Measurements from ENCODE around the gene GRID1.

Gene GRID1

DNA sequence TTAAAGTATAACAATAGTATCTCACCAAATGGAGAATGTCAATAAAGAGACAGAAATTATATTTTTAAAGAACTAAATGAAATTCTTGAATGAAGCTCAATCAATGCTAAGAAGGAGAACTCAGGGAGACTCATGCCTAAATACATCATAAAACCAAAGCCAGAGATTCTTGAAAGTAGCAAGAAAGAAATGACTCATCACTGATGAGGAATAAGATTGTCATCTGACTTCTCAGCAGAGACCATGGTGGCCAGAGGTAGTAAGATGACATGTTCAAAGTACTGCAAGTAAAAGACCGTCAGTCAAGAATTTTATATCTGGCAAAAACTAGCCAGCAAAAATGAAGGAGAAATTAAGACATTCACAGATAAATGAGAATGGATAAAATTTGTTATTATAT lies 399.0 kb downstream of the GRID1 start:
- TF ChIP-seq, protein P1, sequence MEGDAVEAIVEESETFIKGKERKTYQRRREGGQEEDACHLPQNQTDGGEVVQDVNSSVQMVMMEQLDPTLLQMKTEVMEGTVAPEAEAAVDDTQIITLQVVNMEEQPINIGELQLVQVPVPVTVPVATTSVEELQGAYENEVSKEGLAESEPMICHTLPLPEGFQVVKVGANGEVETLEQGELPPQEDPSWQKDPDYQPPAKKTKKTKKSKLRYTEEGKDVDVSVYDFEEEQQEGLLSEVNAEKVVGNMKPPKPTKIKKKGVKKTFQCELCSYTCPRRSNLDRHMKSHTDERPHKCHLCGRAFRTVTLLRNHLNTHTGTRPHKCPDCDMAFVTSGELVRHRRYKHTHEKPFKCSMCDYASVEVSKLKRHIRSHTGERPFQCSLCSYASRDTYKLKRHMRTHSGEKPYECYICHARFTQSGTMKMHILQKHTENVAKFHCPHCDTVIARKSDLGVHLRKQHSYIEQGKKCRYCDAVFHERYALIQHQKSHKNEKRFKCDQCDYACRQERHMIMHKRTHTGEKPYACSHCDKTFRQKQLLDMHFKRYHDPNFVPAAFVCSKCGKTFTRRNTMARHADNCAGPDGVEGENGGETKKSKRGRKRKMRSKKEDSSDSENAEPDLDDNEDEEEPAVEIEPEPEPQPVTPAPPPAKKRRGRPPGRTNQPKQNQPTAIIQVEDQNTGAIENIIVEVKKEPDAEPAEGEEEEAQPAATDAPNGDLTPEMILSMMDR (IDR thresholded peaks at IDR 0.05; ENCODE audit: control insufficient read depth, extremely low read depth, insufficient read depth) = no peak
- no peak overlapping the region for H3K4me3 ChIP-seq (ENCODE audit: low read depth, low read length)
- DNase-seq (ENCODE audit: low read depth) = no peak

DNA sequence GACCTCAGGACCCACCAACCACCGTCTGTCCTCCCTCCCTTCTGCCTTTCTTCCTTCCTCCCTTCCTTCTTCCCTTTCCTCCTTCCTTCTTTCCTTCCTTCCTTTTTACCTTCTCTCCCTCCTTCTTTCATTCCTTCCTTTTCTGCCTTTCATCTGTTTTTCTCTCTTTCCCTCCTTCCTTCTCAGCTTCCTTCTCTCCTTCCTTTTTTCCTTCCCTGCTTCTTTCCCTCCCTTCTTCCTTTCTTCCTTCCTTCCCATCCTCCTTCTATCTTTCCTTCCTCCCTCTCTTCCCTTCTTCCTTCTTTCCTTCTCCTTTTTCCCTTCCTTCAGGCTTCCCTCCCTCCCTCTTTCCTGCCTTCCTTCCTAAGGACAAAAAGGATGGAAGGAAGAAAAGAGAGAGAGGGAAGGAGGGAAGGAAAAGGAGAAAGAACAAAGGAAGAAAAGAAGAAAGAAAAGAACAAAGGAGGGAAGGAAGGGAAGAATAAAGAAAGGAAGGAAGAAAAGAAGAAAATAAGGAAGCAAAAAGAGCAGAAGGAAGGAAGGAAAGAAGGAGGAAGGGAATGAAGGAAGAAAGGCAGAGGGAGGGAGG lies 405.0 kb downstream of the GRID1 start:
- no peak overlapping the region for H3K4me3 ChIP-seq (ENCODE audit: low read depth, low read length)
- TF ChIP-seq, protein P1 (IDR thresholded peaks at IDR 0.05; ENCODE audit: control insufficient read depth, extremely low read depth, insufficient read depth) = no peak
- DNase-seq (ENCODE audit: low read depth) = no peak

DNA sequence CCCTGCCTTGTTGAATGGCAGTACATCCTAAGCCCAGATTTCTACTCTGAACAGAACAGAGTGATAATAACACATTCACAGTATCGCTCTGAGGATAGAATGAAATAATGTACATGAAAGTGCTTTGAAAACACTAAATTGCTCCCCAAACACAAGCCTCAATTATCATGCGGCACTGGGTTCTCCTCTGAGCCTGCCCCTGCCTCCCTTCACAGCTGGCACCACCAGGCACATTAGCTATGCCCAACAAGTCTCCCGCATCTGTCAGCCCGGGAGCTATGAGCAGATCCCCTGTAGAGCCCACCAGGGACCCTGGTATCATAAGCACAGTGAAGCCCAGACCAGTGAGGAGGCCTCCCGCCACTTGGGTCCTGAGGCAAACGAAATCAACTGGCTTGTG lies 405.5 kb downstream of the GRID1 start:
- TF ChIP-seq, protein P1 (IDR thresholded peaks at IDR 0.05; ENCODE audit: control insufficient read depth, extremely low read depth, insufficient read depth) = no peak
- DNase-seq (ENCODE audit: low read depth) = no peak
- no peak overlapping the region for H3K4me3 ChIP-seq (ENCODE audit: low read depth, low read length)

DNA sequence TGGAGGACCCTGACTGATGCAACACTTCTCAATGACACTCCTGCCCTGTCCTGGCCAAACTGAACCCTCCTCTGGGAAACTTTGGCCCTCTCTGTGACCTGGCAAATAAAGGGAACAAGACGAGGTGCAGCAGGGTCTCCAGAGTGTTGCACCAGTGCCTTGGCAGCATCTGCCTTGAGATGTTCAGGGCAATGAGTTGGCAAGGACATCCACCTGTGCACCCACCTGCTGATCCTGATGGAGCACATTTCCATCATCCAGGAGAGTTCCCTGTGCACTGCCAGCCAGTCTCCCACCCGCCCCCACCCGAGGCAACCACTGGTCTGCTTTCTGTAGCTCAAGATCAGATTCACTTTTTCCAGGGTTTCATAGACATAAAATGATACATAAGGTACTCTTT lies 407.4 kb downstream of the GRID1 start:
- TF ChIP-seq, protein P1 (IDR thresholded peaks at IDR 0.05; ENCODE audit: control insufficient read depth, extremely low read depth, insufficient read depth) = no peak
- no peak overlapping the region for H3K4me3 ChIP-seq (ENCODE audit: low read depth, low read length)
- no peak for DNase-seq (ENCODE audit: low read depth)

DNA sequence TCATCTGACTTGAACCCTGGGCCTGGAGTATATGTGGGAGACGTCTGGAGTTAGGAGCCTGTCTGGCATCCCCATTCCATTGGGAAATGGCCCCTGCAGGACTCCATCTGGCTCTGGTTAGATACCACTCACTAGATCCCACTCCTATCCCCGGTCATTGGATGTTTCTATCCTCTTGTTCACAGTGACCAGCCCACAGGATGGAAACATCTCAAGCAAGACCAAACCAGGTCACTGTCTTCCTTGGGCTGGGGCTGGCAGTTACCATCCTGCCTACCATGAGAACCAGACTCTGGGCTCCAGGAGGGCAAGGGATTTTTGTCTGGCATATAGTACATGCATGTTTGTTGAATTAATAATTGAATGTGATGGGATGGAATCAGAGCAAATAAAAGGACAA lies 415.7 kb downstream of the GRID1 start:
- TF ChIP-seq, protein P1 (IDR thresholded peaks at IDR 0.05; ENCODE audit: control insufficient read depth, extremely low read depth, insufficient read depth) = no peak
- H3K4me3 ChIP-seq (ENCODE audit: low read depth, low read length) = no peak overlapping the region
- no peak for DNase-seq (ENCODE audit: low read depth)

DNA sequence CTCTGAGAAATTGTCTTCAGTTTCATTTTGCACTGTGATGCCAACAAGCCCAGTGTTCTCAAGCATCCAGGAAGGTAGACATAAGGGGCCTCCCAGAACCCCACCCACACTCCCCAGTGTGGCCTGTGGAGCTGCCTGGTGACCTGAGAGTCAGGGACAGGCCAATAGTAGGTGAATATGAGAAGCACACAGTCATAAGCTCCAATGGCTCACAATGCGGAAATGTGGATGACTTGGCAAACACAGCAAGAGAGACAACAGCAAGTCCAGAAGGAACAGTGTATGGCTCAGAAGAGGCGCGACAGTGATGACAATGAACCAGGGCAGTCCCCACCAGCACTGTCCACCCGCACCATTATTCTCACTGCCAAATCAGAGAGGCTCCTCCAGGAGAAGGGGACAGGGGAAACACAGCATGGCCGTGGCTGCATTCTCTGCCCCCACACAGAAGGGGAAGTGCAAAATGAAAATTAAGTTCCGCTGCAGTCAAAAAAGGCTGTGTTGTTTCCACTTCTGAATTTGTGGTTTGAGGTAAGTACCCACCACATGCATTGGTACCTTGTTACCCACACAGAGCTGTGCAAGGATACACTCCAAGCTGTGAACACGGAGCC lies 419.8 kb downstream of the GRID1 start:
- no peak overlapping the region for H3K4me3 ChIP-seq (ENCODE audit: low read depth, low read length)
- TF ChIP-seq, protein P1 (IDR thresholded peaks at IDR 0.05; ENCODE audit: control insufficient read depth, extremely low read depth, insufficient read depth) = no peak
- no peak for DNase-seq (ENCODE audit: low read depth)

DNA sequence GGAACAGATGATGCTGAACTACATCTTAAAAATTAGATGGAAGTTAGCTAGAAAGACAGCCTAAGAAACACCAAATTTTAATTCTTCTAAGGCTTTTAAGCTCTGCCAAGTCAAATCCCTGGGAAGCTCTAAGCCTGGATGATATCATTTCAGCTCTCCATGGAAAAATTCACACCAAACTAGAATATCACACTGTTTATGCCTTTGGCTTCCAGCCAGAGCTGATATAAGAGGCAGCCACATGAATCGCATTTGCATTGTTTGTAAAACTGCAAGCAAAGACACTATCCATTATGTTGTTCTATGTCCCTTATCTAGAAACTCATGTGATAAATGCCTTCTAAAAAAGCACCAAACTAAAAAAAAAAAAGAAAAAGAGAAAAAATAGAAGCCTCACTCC lies 430.4 kb downstream of the GRID1 start:
- no peak for DNase-seq (ENCODE audit: low read depth)
- TF ChIP-seq, protein P1 (IDR thresholded peaks at IDR 0.05; ENCODE audit: control insufficient read depth, extremely low read depth, insufficient read depth) = no peak
- no peak overlapping the region for H3K4me3 ChIP-seq (ENCODE audit: low read depth, low read length)
